NCI-H2171 treated with DMSO at 0.1 percent for 48 hours (cell line): ENCODE measurements around the gene PHACTR3.

ENCODE experiments used
- DNase-seq: peaks from one replicate; lab custom pipeline; 2025; lab: John Stamatoyannopoulos, UW

PHACTR3 gene

GRCh38 chr20:59622496-59622895 lies 18.2 kb downstream of the PHACTR3 start:
- no peak for DNase-seq

DNA sequence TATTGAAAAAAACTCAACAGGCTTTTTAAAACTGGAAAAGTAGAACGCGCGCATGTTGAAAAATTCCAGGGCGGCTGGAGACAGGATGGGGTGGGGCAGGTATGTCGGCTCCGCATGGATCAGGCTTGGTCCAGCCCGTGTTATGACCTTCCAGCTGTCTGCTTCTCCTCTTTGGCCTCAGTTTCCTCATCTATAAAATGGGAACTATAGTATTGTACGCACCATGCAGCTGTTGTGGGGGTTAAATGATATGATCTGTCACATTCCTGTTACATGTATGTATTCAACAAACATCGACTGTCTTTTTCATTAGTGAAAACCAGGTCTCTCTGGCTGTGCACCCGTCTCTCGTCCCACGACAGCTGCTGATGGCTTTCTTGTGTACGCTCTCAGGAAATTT lies 18.8 kb downstream of the PHACTR3 start:
- DNase-seq: no peak

GRCh38 chr20:59623583-59623982 lies 19.2 kb downstream of the PHACTR3 start:
- DNase-seq: no peak

DNA sequence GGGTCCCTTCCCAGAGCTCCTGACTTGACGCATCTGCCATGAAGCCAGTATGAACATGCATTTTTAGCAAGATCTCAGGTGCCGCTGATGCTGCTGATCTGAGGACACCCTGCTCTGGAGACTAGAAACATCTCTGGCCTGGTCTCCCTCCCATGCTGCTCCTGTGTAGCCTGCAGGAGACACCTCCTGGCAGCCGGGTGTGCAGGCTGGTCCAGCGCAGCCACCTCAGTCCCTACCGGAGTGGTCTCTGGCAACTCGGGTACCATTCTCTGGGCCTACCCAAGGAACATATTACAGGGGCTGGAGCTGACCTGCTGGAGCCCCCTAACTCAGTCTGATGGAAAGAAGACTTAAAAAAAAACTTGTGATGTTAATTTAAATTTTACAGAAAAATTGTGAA lies 20.1 kb downstream of the PHACTR3 start:
- no peak for DNase-seq

GRCh38 chr20:59625214-59625922 lies 21.0 kb downstream of the PHACTR3 start:
- no peak for DNase-seq

- DNase-seq: no peak
These were observed 23.0 kb downstream of the PHACTR3 start for GRCh38 chr20:59627298-59627697.

GRCh38 chr20:59628171-59628570 lies 23.8 kb downstream of the PHACTR3 start:
- no peak for DNase-seq

GRCh38 chr20:59629141-59630045 lies 25.1 kb downstream of the PHACTR3 start:
- no peak for DNase-seq

GRCh38 chr20:59630526-59630925 lies 26.2 kb downstream of the PHACTR3 start:
- no peak for DNase-seq

DNA sequence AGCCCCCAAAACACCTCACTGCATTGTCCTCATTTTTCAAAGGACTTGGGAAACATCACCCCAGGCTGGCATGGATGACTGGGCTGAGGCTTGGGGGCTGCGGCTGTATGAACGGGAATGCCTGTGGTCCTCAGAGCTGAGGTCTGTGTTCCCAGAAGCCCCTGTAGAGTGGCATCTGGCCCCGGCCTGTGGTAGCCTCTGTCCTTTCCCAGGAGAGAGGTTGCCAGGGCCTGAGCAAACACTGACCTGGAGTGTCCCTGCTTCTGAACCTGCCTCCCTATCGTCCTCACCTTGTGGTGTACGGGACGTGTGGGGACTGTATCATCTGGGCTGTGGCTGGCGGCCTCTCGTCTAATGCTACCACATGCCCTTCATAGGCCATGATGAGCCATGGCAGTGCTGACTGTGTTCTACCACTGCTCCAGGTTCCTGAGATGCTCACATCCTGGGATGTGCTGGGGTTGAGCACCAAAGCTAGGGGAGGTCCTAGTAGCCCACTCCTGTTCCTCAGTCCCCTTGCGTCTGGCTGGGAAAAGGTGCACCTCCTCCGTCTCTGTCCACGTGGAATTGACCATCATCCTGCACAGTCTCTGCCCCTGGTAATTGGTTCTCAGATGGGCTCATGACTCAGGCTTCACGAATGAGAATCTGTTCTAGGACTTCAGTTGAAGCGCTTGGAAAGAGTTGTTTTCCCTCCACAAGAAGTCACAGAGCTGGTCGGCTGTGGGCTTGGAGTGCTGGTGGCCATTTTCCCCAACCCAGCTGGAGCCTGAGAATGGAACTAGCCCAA lies 27.6 kb downstream of the PHACTR3 start:
- DNase-seq: no peak

- DNase-seq: no peak
These were observed 28.3 kb downstream of the PHACTR3 start for GRCh38 chr20:59632541-59633113.

DNA sequence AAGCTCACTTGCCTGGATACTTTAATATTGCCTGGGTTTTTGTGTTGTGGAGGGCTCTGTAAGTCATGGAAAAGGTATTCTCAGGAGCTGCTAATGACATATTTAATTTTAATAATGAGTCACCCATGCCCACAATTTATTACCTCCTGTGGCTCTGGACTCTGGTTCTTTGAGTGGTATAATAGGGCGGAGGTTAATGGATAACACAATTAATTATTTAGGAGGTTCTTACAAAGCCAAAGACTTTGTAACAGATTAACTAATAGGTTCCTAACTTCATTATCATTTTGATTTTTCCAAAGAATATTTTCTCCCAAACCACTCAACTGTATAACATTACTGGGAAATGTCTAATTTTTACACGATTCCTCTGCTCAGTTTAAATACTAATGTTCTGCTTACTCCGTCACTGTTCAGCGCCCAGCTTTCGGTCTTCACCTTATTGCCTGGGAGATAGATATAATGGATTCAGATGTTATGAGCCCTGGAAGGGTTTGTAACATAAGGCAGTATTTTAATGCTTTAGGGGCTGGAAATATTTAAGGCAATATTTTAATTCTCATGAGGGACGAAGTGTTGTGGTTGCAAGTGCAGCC lies 29.4 kb downstream of the PHACTR3 start:
- no peak for DNase-seq

DNA sequence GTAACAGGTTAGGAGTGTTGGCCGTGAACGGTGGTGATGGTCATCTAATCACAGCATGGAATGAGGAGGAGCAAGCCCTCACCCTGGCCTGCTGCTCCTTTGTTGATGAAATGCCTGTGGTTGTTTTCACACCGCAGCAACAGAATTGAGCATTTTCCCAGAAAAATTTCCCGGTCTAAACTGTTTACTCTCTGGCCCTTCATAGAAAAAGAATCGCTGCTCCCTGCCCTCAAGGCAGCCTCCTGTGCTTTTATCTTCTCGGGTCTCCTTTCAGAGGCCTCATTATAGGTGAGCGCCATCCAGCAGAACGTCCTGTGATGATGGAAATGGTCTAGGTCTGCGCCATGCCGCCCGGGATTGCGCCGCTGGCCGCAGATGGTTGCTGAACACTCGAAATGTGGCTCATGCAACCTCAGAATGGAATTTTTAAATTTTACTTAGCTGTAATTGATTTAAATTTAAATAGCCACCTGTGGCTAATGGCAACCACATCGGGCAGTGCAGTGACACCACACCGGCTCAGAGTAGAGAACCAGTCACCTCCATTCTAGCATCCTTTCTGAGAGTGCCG lies 30.2 kb downstream of the PHACTR3 start:
- DNase-seq: no peak

DNA sequence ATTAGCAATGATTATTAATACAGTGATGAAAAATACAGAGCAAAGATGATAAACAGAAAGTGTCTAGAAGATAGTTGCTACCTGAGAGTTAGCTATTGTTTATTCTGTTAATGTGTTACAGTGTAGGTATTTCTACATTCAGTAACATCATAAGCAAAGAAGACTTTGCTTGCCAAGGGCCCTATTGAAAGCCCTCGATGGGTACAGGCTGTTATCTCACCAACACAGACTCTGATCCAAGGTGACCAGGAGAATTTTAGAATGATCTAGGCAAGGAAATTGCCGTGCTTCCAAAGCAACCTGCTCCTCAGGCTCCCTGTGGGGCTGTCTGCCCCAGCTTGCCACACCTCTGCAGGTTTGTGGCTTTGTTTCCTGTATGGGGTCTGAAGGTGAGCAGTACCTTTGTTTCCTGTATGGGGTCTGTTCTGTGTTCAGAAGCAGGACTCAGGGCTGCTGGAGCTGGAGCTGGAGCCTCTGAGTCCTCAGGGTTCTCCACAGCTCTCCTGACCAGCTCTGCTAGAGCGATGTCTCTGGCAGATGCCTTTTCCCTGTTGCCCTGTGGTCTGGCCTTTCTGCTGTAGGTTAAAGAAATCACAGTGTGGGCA lies 32.5 kb downstream of the PHACTR3 start:
- no peak for DNase-seq

GRCh38 chr20:59640267-59640666 lies 35.9 kb downstream of the PHACTR3 start:
- DNase-seq: no peak

- peak; percentile 8 for DNase-seq
These were observed 39.3 kb downstream of the PHACTR3 start for GRCh38 chr20:59643615-59644061.

GRCh38 chr20:59644371-59644939 lies 40.1 kb downstream of the PHACTR3 start:
- no peak for DNase-seq

- DNase-seq: no peak
These were observed 40.9 kb downstream of the PHACTR3 start for GRCh38 chr20:59645271-59645670.

GRCh38 chr20:59645761-59646171 lies 41.4 kb downstream of the PHACTR3 start:
- no peak for DNase-seq

DNA sequence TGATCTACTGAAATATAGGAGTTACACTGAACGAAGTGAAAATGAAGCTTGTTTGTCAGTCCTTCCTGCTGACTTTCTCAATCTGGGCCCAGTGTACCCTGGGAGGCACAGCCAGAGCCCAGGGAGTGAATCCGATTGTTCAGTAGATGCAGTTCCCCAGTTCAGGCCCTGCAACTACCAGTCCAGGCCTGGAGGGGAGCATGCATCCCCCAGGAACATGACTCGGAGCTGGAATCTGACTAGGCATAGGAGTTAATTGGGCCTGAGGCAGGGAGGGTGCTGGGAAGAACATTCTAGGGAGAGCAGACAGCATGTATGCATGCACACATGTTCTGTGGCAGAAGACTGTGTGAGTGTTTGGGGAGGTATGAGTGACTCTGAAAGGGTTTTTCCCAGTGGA lies 42.1 kb downstream of the PHACTR3 start:
- no peak for DNase-seq
